GM13976 (cell line): Measurements from ENCODE around the gene ACTN2.

Experiments used
- DNase-seq: peaks from one replicate; pipeline ENCODE4 v3.0.0; 2012; ENCODE audit warnings: low spot score
- CTCF ChIP-seq: IDR thresholded peaks from 2 replicates; pipeline ENCODE4 v1.5.1; 2012; ENCODE audit warnings: borderline replicate concordance, mild to moderate bottlenecking; ENCODE audit not compliant: insufficient read depth; ENCODE audit errors: extremely low read depth, missing control alignments, control extremely low read depth
- in situ Hi-C: fragments of 300-500 bp; cut with MboI; formaldehyde crosslinking; loops from one replicate; pipeline ENCODE4 v1.12.0; 2022; ENCODE audit warnings: low sequenced_read_pairs, mixed read lengths, inconsistent platforms; ENCODE audit not compliant: unreplicated experiment

ACTN2 gene

GRCh38 chr1:236753516-236753915 lies 67.2 kb downstream of the ACTN2 start:
- no peak for DNase-seq
- in situ Hi-C loops, result no loop called here
- no peak for TF ChIP-seq CTCF

GRCh38 chr1:236753964-236754363 lies 67.7 kb downstream of the ACTN2 start:
- no peak for TF ChIP-seq CTCF
- no peak for DNase-seq
- in situ Hi-C loops, result no loop called here

GRCh38 chr1:236754525-236755210 lies 68.4 kb downstream of the ACTN2 start:
- TF ChIP-seq CTCF, result no peak
- in situ Hi-C loops, result no loop called here
- no peak for DNase-seq

GRCh38 chr1:236757640-236758039 lies 71.3 kb downstream of the ACTN2 start:
- in situ Hi-C loops, result no loop called here
- DNase-seq, result no peak
- TF ChIP-seq CTCF, result no peak

GRCh38 chr1:236759252-236759859 lies 73.1 kb downstream of the ACTN2 start:
- peak; percentile 35 for TF ChIP-seq CTCF
- peak; percentile 69 for DNase-seq
- in situ Hi-C loops, result no loop called here

GRCh38 chr1:236760480-236760879 lies 74.2 kb downstream of the ACTN2 start:
- no peak for TF ChIP-seq CTCF
- DNase-seq, result no peak
- in situ Hi-C loops, result no loop called here
